CD4-positive, alpha-beta T cell treated with Interleukin-1 beta for 1 hour (primary cell): ENCODE results near the gene PIK3R2.

Source experiments
- DNase-seq, 2 donors: peaks; one replicate each; pipeline ENCODE4 v3.0.0-alpha.2; 2020 to 2022

PIK3R2 gene

GRCh38 chr19:18126097-18126496, 26.9 kb upstream of the PIK3R2 start:
- DNase-seq: no peak

- DNase-seq: peak; percentile 35 to 60
Measured at GRCh38 chr19:18128044-18128443, 24.9 kb upstream of the PIK3R2 start.

- no peak for DNase-seq
Measured at GRCh38 chr19:18128805-18129204, 24.2 kb upstream of the PIK3R2 start.

- DNase-seq: no peak
Measured at GRCh38 chr19:18130523-18131242, 22.3 kb upstream of the PIK3R2 start.

GRCh38 chr19:18131841-18132596, 20.9 kb upstream of the PIK3R2 start:
- DNase-seq: no peak

GRCh38 chr19:18135712-18136584, 17.0 kb upstream of the PIK3R2 start:
- DNase-seq: no peak

GRCh38 chr19:18137242-18137641, 15.7 kb upstream of the PIK3R2 start:
- DNase-seq: no peak

- no peak for DNase-seq
Measured at GRCh38 chr19:18137657-18138339, 15.2 kb upstream of the PIK3R2 start.

GRCh38 chr19:18140473-18140872, 12.5 kb upstream of the PIK3R2 start:
- no peak for DNase-seq

GRCh38 chr19:18141031-18141430, 11.9 kb upstream of the PIK3R2 start:
- no peak for DNase-seq

- DNase-seq: no peak
Measured at GRCh38 chr19:18143902-18144301, 9.1 kb upstream of the PIK3R2 start.

GRCh38 chr19:18144361-18144760, 8.6 kb upstream of the PIK3R2 start:
- DNase-seq: no peak

- no peak for DNase-seq
Measured at GRCh38 chr19:18144906-18145305, 8.1 kb upstream of the PIK3R2 start.

- DNase-seq: no peak
Measured at GRCh38 chr19:18145391-18145999, 7.5 kb upstream of the PIK3R2 start.

GRCh38 chr19:18147396-18147795, 5.6 kb upstream of the PIK3R2 start:
- no peak for DNase-seq

- no peak for DNase-seq
Measured at GRCh38 chr19:18149596-18149975, 3.4 kb upstream of the PIK3R2 start.

- no peak for DNase-seq
Measured at GRCh38 chr19:18150776-18151624, 2.0 kb upstream of the PIK3R2 start.

- peak; percentile 97 to 99 for DNase-seq
Measured at GRCh38 chr19:18152442-18152816, 534 bp upstream of the PIK3R2 start.

GRCh38 chr19:18153556-18154134, 682 bp downstream of the PIK3R2 start:
- no peak for DNase-seq

GRCh38 chr19:18155095-18156087, 2.4 kb downstream of the PIK3R2 start:
- no peak for DNase-seq
